ENCODE data around the gene MICA. TPM values are rescaled to one million over a fixed set of nuclear protein-coding genes. Genes with fewer than 3 reads are reported as not detected.
"Not testable (repeated sequence)": the region's sequence is repeated elsewhere in the genome, so short reads cannot be mapped to it uniquely, and the experiment has no call there.

MICA gene
- total RNA-seq, 4 donors from 2014 or later = 7.1 to 16.4 (median 15.2) TPM

- no peak overlapping the region for H3K4me3 ChIP-seq
- TF ChIP-seq CTCF (IDR thresholded peaks at IDR 0.05) (no peak), EP300 (IDR thresholded peaks at IDR 0.05) (no peak), POLR2AphosphoS5 (IDR thresholded peaks at IDR 0.05) (no peak), POLR2A (IDR thresholded peaks at IDR 0.05) (no peak)
- no peak overlapping the region for H3K27ac ChIP-seq
- H3K36me3 ChIP-seq = no peaks in the 10 kb centered on the region
- no peaks in the 10 kb centered on the region for H3K9me3 ChIP-seq
- DNase-seq (ENCODE audit: low spot score in 2 of 2) = no peak
- H3K27me3 ChIP-seq = no peaks in the 10 kb centered on the region
- WGBS = 69% methylated on average over 3 of the region's 3 CpGs
- H3K4me1 ChIP-seq = no peaks in the 10 kb centered on the region
Observed at GRCh38 chr6:31422587-31422986, 19.2 kb downstream of the MICA start.

GRCh38 chr6:31423550-31423949 lies 20.2 kb downstream of the MICA start:
- H3K4me3 ChIP-seq = no peak overlapping the region
- H3K27me3 ChIP-seq = no peaks in the 10 kb centered on the region
- no peak for DNase-seq (ENCODE audit: low spot score in 2 of 2)
- no peaks in the 10 kb centered on the region for H3K4me1 ChIP-seq
- no peaks in the 10 kb centered on the region for H3K9me3 ChIP-seq
- WGBS = 47% methylated on average over 3 of the region's 3 CpGs
- no peak for TF ChIP-seq CTCF (IDR thresholded peaks at IDR 0.05)
- TF ChIP-seq EP300 (IDR thresholded peaks at IDR 0.05) = no peak
- no peak for TF ChIP-seq POLR2AphosphoS5 (IDR thresholded peaks at IDR 0.05)
- no peak for TF ChIP-seq POLR2A (IDR thresholded peaks at IDR 0.05)
- no peak overlapping the region for H3K27ac ChIP-seq
- H3K36me3 ChIP-seq = no peaks in the 10 kb centered on the region

- Histone ChIP-seq H3K9me3 (no peaks in the 10 kb centered on the region), H3K4me3 (no peak overlapping the region), H3K4me1 (no peaks in the 10 kb centered on the region), H3K27ac (no peak overlapping the region), H3K36me3 (no peaks in the 10 kb centered on the region), H3K27me3 (no peaks in the 10 kb centered on the region)
- 93% methylated on average over 3 of the region's 3 CpGs for WGBS
- TF ChIP-seq POLR2A (IDR thresholded peaks at IDR 0.05) = no peak
- no peak for TF ChIP-seq POLR2AphosphoS5 (IDR thresholded peaks at IDR 0.05)
- TF ChIP-seq EP300 (IDR thresholded peaks at IDR 0.05) = no peak
- TF ChIP-seq CTCF (IDR thresholded peaks at IDR 0.05) = no peak
- DNase-seq (ENCODE audit: low spot score in 2 of 2) = no peak
Observed at GRCh38 chr6:31426395-31427354, 23.3 kb downstream of the MICA start.

GRCh38 chr6:31430449-31430848 lies 27.1 kb downstream of the MICA start:
- no peak overlapping the region for H3K4me3 ChIP-seq
- H3K36me3 ChIP-seq = no peaks in the 10 kb centered on the region
- H3K9me3 ChIP-seq = no peaks in the 10 kb centered on the region
- H3K4me1 ChIP-seq = no peaks in the 10 kb centered on the region
- H3K27me3 ChIP-seq = no peaks in the 10 kb centered on the region
- TF ChIP-seq POLR2A (IDR thresholded peaks at IDR 0.05) (no peak), POLR2AphosphoS5 (IDR thresholded peaks at IDR 0.05) (no peak), CTCF (IDR thresholded peaks at IDR 0.05) (no peak), EP300 (IDR thresholded peaks at IDR 0.05) (no peak)
- 90% methylated on average over 2 of the region's 2 CpGs for WGBS
- no peak for DNase-seq (ENCODE audit: low spot score in 2 of 2)
- no peak overlapping the region for H3K27ac ChIP-seq

GRCh38 chr6:31435051-31435450 lies 31.7 kb downstream of the MICA start:
- H3K27ac ChIP-seq; H3K36me3 ChIP-seq; H3K9me3 ChIP-seq; H3K27me3 ChIP-seq; H3K4me3 ChIP-seq; H3K4me1 ChIP-seq; DNase-seq (ENCODE audit: low spot score in 2 of 2): not testable (repeated sequence)
- WGBS = 81% methylated on average over 5 of the region's 5 CpGs

Data from suprapubic skin (tissue), 4 donors.